ENCODE measurements around the gene SNX2.
"Not testable (repeated sequence)": the region's sequence is repeated elsewhere in the genome, so short reads cannot be mapped to it uniquely, and the experiment has no call there.

SNX2 gene, protein sequence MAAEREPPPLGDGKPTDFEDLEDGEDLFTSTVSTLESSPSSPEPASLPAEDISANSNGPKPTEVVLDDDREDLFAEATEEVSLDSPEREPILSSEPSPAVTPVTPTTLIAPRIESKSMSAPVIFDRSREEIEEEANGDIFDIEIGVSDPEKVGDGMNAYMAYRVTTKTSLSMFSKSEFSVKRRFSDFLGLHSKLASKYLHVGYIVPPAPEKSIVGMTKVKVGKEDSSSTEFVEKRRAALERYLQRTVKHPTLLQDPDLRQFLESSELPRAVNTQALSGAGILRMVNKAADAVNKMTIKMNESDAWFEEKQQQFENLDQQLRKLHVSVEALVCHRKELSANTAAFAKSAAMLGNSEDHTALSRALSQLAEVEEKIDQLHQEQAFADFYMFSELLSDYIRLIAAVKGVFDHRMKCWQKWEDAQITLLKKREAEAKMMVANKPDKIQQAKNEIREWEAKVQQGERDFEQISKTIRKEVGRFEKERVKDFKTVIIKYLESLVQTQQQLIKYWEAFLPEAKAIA

DNA sequence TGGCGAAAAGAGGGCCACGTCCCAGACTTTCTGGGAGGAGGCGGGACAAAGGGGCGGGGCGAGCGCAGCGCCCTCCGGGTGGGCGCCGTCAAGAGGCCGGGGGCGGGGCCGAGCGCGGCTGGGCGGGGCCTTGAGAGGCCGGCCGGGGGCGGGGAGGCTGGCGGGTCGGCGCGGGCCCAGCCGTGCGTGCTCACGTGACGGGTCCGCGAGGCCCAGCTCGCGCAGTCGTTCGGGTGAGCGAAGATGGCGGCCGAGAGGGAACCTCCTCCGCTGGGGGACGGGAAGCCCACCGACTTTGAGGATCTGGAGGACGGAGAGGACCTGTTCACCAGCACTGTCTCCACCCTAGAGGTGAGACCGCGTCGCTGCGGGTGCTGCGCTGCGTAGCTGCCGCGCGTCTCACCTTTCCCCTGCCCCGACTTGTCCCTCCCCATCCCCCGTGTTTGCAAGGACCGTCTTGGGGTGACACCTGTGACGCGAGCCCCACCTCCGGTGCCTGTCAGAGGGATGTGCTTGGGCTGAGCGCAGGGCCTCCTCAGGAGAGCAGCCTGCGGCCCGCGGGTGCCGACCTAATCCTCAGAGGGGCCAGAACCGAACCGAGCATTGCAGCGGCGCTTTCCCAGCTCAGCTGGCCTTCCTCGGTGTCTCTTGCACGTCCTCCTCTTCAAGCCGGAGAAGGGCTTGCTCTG, at the start of gene SNX2:
Gene SNX2, plus strand, starts transcription at position 220 of the 689 bp plus-strand sequence. Its CDS starts 24 bp downstream, at position 244.
- peak; percentile 74 for DNase-seq (ENCODE audit: low spot score)

GRCh38 chr5:122727112-122727541, 47.8 kb upstream of the SNX2 start:
- no peak for DNase-seq (ENCODE audit: low spot score)

- DNase-seq (ENCODE audit: low spot score), result no peak
These were observed 44.8 kb upstream of the SNX2 start for GRCh38 chr5:122730037-122730436.

GRCh38 chr5:122730456-122730855, 44.4 kb upstream of the SNX2 start:
- no peak for DNase-seq (ENCODE audit: low spot score)

DNA sequence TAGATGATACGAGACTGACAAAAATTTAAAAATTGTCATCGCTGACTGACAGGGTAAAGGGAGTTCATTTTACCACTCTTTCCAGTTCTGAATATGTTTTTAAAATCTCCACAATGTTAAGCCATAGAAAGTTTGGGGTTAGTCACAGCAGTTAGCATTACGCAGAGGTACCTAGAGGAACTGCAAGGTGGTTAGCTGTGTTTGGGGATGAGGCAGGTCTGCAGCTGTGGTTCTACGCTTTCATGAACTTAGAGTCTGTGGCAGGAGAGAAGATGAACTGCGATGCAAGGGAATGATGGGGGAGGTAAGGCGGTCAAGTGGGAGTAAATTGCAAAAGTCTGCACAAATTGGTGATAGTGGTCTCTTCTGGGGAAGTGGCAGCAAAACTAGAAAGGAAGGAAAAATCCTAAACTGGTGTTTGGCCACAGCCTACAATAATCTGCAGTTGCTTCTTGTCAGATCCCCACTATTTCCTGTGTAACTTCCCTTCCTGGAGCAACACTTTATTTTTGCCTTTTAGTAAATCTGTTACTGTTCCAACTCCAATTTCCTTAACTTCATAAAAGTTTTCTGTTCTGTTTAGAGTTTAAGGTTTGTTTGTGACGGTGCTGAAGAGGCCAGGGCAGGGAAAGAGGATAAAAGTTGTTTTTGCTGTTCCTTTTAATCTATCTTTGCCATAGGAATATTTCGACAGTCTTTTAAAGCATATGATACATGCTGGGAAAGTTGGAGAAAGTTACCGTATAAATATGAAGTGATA, 38.6 kb upstream of the SNX2 start:
- no peak for DNase-seq (ENCODE audit: low spot score)

DNA sequence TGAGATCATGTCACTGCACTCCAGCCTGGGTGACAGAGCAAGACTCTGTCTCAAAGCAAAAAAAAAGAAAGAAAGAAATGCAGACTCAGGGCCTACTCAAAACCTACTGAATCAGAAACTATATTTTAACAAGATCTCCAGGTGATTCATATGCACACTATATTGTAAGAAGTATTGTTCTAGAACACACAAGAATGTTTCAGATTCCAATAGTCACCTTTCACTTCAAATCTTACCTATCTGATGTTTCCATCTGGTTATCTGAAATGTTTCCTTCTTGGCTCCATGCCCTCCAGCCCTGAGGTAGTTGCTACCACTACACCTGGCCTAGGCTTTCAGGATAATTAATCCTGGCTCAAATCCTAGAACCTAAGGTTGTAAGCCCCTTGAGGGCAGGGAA, 36.8 kb upstream of the SNX2 start:
- DNase-seq (ENCODE audit: low spot score), result no peak

- no peak for DNase-seq (ENCODE audit: low spot score)
These were observed 33.2 kb upstream of the SNX2 start for GRCh38 chr5:122741681-122742080.

- no peak for DNase-seq (ENCODE audit: low spot score)
These were observed 31.6 kb upstream of the SNX2 start for GRCh38 chr5:122743261-122743660.

- DNase-seq (ENCODE audit: low spot score), result no peak
These were observed 29.3 kb upstream of the SNX2 start for GRCh38 chr5:122745597-122745996.

DNA sequence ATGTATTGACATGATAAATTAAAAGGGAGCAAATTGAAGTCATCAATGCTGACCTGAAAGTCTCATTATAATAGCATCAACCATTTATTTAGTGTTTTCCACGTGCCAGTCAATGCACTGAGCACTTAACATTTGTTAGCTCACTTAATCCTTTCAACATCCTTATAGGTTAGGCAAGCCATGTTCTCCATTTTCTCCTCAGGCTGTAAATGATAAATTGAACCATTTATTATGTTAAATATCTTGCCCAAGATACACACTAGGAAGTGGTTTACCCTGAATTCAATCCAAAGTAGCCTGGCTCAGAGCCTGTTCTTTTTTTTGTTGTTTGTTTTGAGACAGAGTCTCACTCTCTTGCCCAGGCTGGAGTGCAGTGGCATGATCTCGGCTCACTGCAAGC, 25.0 kb upstream of the SNX2 start:
- DNase-seq (ENCODE audit: low spot score), result no peak

DNA sequence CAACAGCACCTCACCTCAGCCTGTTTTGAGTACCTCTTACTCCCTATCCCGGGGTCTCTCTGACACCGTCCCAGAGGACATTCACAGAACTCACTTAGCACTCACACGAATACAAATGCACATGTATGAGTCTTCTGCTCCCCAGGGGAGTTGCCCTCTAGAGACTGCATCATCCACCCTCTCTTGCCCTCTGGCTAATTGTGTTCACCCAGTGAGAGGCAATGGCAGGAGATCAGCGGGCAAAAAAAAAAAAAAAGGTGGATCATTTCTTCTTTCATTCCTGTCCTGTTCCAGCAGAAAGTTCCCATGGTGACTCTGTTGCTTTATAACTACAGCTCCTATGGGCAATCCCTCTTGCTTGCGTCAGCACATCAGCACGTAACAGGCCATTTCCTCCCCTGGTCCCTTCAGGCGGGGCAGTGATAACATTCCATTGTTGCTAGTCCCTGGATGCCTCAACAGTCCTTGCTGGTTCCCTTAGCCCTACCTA, 23.5 kb upstream of the SNX2 start:
- DNase-seq (ENCODE audit: low spot score), result peak; percentile 17

DNA sequence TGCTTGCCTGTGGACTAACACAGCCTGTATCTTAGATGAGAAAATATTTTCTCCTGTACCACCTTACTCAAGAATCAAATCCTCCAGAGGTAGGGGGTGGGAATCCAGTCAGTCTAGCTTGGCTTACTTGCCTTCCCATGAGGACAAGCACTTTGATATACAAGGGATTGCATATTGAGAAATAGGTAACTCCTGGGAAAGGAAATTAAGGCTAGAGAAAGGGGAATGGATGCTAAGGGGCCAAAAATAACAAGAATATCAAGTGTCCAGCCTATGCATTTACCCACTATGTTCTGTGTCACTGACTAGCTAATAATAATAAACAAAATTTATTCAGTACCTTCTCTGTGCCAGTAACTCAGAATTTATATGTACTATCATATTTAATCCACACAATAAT, 21.4 kb upstream of the SNX2 start:
- no peak for DNase-seq (ENCODE audit: low spot score)

DNA sequence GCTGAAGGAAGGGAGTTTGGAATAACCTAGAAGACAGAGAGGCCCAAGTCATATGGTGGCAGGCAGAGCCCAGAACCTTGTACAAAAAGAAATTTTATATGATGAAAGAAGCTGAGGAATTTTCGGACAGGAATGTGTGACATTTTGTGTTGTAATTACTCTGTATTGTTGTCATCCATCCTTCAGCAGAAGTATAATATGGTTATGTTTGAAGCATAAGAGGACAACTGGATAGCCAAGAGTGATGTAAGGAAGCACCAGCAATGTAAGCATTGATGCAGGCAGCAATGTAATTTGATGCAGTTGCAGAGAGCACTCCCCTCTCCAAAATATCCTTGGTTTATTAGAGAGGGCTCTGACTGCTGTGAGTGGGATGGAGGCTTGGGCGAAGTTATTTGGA, 19.1 kb upstream of the SNX2 start:
- no peak for DNase-seq (ENCODE audit: low spot score)

DNA sequence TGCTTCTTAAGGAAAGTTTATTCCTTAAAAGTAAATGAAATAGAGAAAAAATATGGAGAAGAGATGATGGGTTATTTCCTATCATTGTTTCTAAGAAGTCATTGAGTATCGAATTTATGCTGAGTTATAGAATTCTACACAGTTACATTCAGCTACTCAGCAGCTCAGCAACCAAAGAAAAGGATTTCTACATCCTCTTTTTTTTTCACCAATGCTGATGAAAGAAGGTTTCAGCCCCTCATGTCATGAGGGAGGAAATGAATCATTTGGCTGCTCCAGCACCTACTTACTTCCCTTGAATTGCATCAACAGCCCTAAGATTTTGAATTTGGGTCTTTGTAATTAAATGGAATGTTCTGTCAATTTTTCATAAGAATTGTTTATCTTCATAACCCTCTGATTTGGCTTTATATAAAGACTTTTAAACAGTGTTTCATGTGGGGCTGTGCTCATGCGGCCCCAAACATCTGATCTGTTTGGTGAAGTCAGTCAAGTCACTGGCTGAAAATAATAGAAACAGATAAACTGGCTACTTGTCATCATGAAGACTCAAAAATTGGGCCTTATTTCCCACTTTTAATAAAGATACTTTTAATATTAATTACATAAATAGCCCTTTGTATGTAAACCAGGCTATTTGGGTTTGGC, 18.5 kb upstream of the SNX2 start:
- no peak for DNase-seq (ENCODE audit: low spot score)

- no peak for DNase-seq (ENCODE audit: low spot score)
These were observed 17.6 kb upstream of the SNX2 start for GRCh38 chr5:122757285-122757684.

GRCh38 chr5:122759241-122760070, 15.4 kb upstream of the SNX2 start:
- no peak for DNase-seq (ENCODE audit: low spot score)

- DNase-seq (ENCODE audit: low spot score), result no peak
These were observed 14.6 kb upstream of the SNX2 start for GRCh38 chr5:122760236-122760635.

GRCh38 chr5:122761115-122761514, 13.8 kb upstream of the SNX2 start:
- DNase-seq (ENCODE audit: low spot score), result no peak

DNA sequence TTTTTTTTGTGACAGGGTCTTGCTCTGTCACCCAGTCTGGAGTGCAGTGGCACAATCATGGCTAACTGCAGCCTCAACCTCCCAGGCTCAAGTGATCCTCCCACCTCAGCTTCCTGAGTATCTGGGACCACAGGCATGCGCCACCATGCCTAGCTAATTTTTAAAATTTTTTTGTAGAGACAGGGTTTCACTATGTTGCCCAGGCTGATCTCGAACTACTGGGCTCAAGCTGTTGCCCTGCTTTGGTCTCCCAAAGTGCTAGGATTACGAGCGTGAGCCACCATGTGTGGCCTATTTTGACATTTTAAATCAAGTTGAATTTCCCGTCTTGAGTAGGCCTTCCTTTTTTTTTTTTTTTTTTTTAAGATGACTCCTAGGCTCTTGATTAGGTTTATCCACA, 13.0 kb upstream of the SNX2 start:
- not testable (repeated sequence) for DNase-seq (ENCODE audit: low spot score)

GRCh38 chr5:122766130-122766529, 8.8 kb upstream of the SNX2 start:
- no peak for DNase-seq (ENCODE audit: low spot score)

GRCh38 chr5:122770477-122770876, 4.4 kb upstream of the SNX2 start:
- no peak for DNase-seq (ENCODE audit: low spot score)

All from HuH-7 (cell line).